GM04504 (cell line): ENCODE data around the gene IL17C.
"Not testable (repeated sequence)": the region's sequence is repeated elsewhere in the genome, so short reads cannot be mapped to it uniquely, and the experiment has no call there.

Experiments
- DNase-seq: peaks from one replicate; pipeline ENCODE4 v3.0.0-alpha.2; 2012; ENCODE audit warnings: low read depth

The IL17C gene

GRCh38 chr16:88638323-88639230, at the start of gene IL17C:
IL17C (plus strand) TSS chr16:88638572; CDS start chr16:88638642, 70 bp downstream.
- no peak for DNase-seq

GRCh38 chr16:88588754-88589153, 49.6 kb upstream of the IL17C start:
- no peak for DNase-seq

- no peak for DNase-seq
These were observed 48.9 kb upstream of the IL17C start for GRCh38 chr16:88589441-88589840.

- no peak for DNase-seq
These were observed 46.8 kb upstream of the IL17C start for GRCh38 chr16:88591577-88592021.

GRCh38 chr16:88593061-88593460, 45.3 kb upstream of the IL17C start:
- no peak for DNase-seq

- DNase-seq, result no peak
These were observed 44.9 kb upstream of the IL17C start for GRCh38 chr16:88593489-88593888.

GRCh38 chr16:88593910-88594309, 44.5 kb upstream of the IL17C start:
- no peak for DNase-seq

GRCh38 chr16:88595101-88595500, 43.3 kb upstream of the IL17C start:
- no peak for DNase-seq

GRCh38 chr16:88595921-88596320, 42.5 kb upstream of the IL17C start:
- no peak for DNase-seq

GRCh38 chr16:88596483-88596882, 41.9 kb upstream of the IL17C start:
- no peak for DNase-seq

- DNase-seq, result no peak
These were observed 40.4 kb upstream of the IL17C start for GRCh38 chr16:88597856-88598491.

- DNase-seq, result no peak
These were observed 39.2 kb upstream of the IL17C start for GRCh38 chr16:88599092-88599733.

GRCh38 chr16:88599825-88600538, 38.4 kb upstream of the IL17C start:
- DNase-seq, result no peak

- DNase-seq, result no peak
These were observed 37.9 kb upstream of the IL17C start for GRCh38 chr16:88600539-88600896.

- DNase-seq, result no peak
These were observed 36.9 kb upstream of the IL17C start for GRCh38 chr16:88601313-88602036.

GRCh38 chr16:88602091-88602490, 36.3 kb upstream of the IL17C start:
- DNase-seq, result no peak

GRCh38 chr16:88605186-88606147, 32.9 kb upstream of the IL17C start:
- DNase-seq, result no peak

- no peak for DNase-seq
These were observed 32.1 kb upstream of the IL17C start for GRCh38 chr16:88606148-88606757.

GRCh38 chr16:88608076-88608475, 30.3 kb upstream of the IL17C start:
- no peak for DNase-seq

GRCh38 chr16:88609426-88609825, 28.9 kb upstream of the IL17C start:
- DNase-seq, result not testable (repeated sequence)
